ENCODE results near the gene CPNE7. TPM values are rescaled to one million over a fixed set of nuclear protein-coding genes. Genes with fewer than 3 reads are reported as not detected.

The CPNE7 gene
- total and polyA plus RNA-seq, 2 experiments from 2014 or later: 8.7 to 24.8 TPM

GRCh38 chr16:89636663-89637062, 61.1 kb downstream of the CPNE7 start:
- Histone ChIP-seq H3K79me2 (no peaks in the 10 kb centered on the region), H3K9me3 (ENCODE audit: low read depth) (no peaks in the 10 kb centered on the region), H3K9me2 (replicated peaks; ENCODE audit: insufficient read depth) (no peaks in the 10 kb centered on the region), H3K27ac (no peak overlapping the region), H3K4me2 (no peak overlapping the region), H4K20me1 (ENCODE audit: insufficient read depth, poor library complexity, severe bottlenecking) (no peaks in the 10 kb centered on the region), H3K4me1 (ENCODE audit: insufficient read depth) (peaks cover 7% of the 10 kb centered on the region), H3K27me3 (no peaks in the 10 kb centered on the region), H3K4me3 (no peak overlapping the region), H3K36me3 (replicated peaks; ENCODE audit: insufficient read depth, low read depth) (no peaks in the 10 kb centered on the region), H2AFZ (no peak overlapping the region)
- 93% methylated on average over 12 of the region's 12 CpGs for WGBS (ENCODE audit: low lambda C conversion rate, missing lambda C conversion rate)
- no peak for DNase-seq (ENCODE audit: low spot score)
- TF ChIP-seq, protein P1, sequence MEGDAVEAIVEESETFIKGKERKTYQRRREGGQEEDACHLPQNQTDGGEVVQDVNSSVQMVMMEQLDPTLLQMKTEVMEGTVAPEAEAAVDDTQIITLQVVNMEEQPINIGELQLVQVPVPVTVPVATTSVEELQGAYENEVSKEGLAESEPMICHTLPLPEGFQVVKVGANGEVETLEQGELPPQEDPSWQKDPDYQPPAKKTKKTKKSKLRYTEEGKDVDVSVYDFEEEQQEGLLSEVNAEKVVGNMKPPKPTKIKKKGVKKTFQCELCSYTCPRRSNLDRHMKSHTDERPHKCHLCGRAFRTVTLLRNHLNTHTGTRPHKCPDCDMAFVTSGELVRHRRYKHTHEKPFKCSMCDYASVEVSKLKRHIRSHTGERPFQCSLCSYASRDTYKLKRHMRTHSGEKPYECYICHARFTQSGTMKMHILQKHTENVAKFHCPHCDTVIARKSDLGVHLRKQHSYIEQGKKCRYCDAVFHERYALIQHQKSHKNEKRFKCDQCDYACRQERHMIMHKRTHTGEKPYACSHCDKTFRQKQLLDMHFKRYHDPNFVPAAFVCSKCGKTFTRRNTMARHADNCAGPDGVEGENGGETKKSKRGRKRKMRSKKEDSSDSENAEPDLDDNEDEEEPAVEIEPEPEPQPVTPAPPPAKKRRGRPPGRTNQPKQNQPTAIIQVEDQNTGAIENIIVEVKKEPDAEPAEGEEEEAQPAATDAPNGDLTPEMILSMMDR (IDR thresholded peaks at IDR 0.05; ENCODE audit: poor library complexity): no peak
- no peak for TF ChIP-seq EZH2phosphoT487 (IDR thresholded peaks at IDR 0.05; ENCODE audit: low read depth, severe bottlenecking, unreplicated experiment)
- no peak for TF ChIP-seq EZH2 (IDR thresholded peaks at IDR 0.05; ENCODE audit: borderline replicate concordance)

- Histone ChIP-seq H2AFZ (no peak overlapping the region), H3K4me1 (ENCODE audit: insufficient read depth) (peaks cover 7% of the 10 kb centered on the region), H3K27me3 (no peaks in the 10 kb centered on the region), H3K4me2 (no peak overlapping the region), H3K9me2 (replicated peaks; ENCODE audit: insufficient read depth) (no peaks in the 10 kb centered on the region), H3K9me3 (ENCODE audit: low read depth) (no peaks in the 10 kb centered on the region), H3K4me3 (no peak overlapping the region), H4K20me1 (ENCODE audit: insufficient read depth, poor library complexity, severe bottlenecking) (no peaks in the 10 kb centered on the region), H3K36me3 (replicated peaks; ENCODE audit: insufficient read depth, low read depth) (no peaks in the 10 kb centered on the region), H3K27ac (no peak overlapping the region), H3K79me2 (no peaks in the 10 kb centered on the region)
- no peak for DNase-seq (ENCODE audit: low spot score)
- TF ChIP-seq, protein P1 (IDR thresholded peaks at IDR 0.05; ENCODE audit: poor library complexity): no peak
- TF ChIP-seq EZH2 (IDR thresholded peaks at IDR 0.05; ENCODE audit: borderline replicate concordance): no peak
- TF ChIP-seq EZH2phosphoT487 (IDR thresholded peaks at IDR 0.05; ENCODE audit: low read depth, severe bottlenecking, unreplicated experiment): no peak
- 84% methylated on average over 10 of the region's 10 CpGs for WGBS (ENCODE audit: low lambda C conversion rate, missing lambda C conversion rate)
These were observed 61.8 kb downstream of the CPNE7 start for GRCh38 chr16:89637379-89637778.

DNA sequence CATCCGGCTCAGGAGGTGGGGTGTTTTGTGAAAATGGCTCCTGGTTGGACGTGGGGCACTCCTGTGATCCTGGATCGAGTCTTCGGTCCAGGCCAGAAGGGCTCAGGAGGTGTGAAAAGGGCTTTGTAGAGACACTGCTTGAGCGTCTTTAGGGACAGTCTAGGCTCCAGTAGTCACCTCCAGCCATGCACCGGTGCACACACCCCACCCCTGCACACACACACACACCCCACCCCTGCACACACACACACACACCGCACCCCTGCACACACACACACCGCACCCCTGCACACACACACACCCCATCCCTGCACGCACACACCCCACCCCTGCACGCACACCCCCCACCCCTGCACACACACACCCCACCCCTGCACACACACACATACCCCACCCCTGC, 62.9 kb downstream of the CPNE7 start:
- no peak for DNase-seq (ENCODE audit: low spot score)
- H3K4me3 ChIP-seq: no peak overlapping the region
- no peaks in the 10 kb centered on the region for H3K79me2 ChIP-seq
- WGBS (ENCODE audit: low lambda C conversion rate, missing lambda C conversion rate): 92% methylated on average over 5 of the region's 10 CpGs
- no peak overlapping the region for H3K4me2 ChIP-seq
- no peaks in the 10 kb centered on the region for H3K9me3 ChIP-seq (ENCODE audit: low read depth)
- TF ChIP-seq, protein P1 (IDR thresholded peaks at IDR 0.05; ENCODE audit: poor library complexity): no peak
- TF ChIP-seq EZH2phosphoT487 (IDR thresholded peaks at IDR 0.05; ENCODE audit: low read depth, severe bottlenecking, unreplicated experiment) (no peak), EZH2 (IDR thresholded peaks at IDR 0.05; ENCODE audit: borderline replicate concordance) (no peak)
- no peak overlapping the region for H2AFZ ChIP-seq
- H3K27me3 ChIP-seq: no peaks in the 10 kb centered on the region
- no peaks in the 10 kb centered on the region for H3K9me2 ChIP-seq (replicated peaks; ENCODE audit: insufficient read depth)
- H3K27ac ChIP-seq: no peak overlapping the region
- H3K4me1 ChIP-seq (ENCODE audit: insufficient read depth): peaks cover 7% of the 10 kb centered on the region
- H4K20me1 ChIP-seq (ENCODE audit: insufficient read depth, poor library complexity, severe bottlenecking): no peaks in the 10 kb centered on the region
- H3K36me3 ChIP-seq (replicated peaks; ENCODE audit: insufficient read depth, low read depth): no peaks in the 10 kb centered on the region

DNA sequence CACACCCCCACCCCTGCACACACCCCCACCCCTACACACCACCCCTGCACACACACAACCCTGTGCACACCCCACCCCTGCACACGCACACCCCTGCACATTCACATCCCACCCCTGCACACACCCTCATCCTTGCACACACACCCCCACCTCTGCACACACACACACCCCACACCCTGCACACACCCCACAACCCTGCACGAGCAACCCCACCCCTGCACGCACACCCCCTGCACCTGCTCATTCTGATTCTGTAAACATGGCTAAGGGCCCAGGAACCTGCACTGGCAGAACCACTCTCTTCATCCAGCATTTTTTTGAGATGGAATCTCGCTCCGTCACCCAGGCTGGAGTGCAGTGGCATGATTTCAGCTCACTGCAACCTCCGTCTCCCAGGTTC, 63.8 kb downstream of the CPNE7 start:
- no peak for DNase-seq (ENCODE audit: low spot score)
- 96% methylated on average over 5 of the region's 6 CpGs for WGBS (ENCODE audit: low lambda C conversion rate, missing lambda C conversion rate)
- Histone ChIP-seq H3K27me3 (no peaks in the 10 kb centered on the region), H2AFZ (no peak overlapping the region), H3K36me3 (replicated peaks; ENCODE audit: insufficient read depth, low read depth) (no peaks in the 10 kb centered on the region), H3K4me3 (no peak overlapping the region), H3K79me2 (no peaks in the 10 kb centered on the region), H3K27ac (no peak overlapping the region), H3K4me1 (ENCODE audit: insufficient read depth) (peaks cover 7% of the 10 kb centered on the region), H3K9me3 (ENCODE audit: low read depth) (no peaks in the 10 kb centered on the region), H3K9me2 (replicated peaks; ENCODE audit: insufficient read depth) (no peaks in the 10 kb centered on the region), H4K20me1 (ENCODE audit: insufficient read depth, poor library complexity, severe bottlenecking) (no peaks in the 10 kb centered on the region), H3K4me2 (no peak overlapping the region)
- no peak for TF ChIP-seq EZH2 (IDR thresholded peaks at IDR 0.05; ENCODE audit: borderline replicate concordance)
- TF ChIP-seq EZH2phosphoT487 (IDR thresholded peaks at IDR 0.05; ENCODE audit: low read depth, severe bottlenecking, unreplicated experiment): no peak
- TF ChIP-seq, protein P1 (IDR thresholded peaks at IDR 0.05; ENCODE audit: poor library complexity): no peak
